GM18951 (cell line): Measurements from ENCODE around the gene APLF.
"Not testable (repeated sequence)": the region's sequence is repeated elsewhere in the genome, so short reads cannot be mapped to it uniquely, and the experiment has no call there.

Experiments used
- POLR2A ChIP-seq: IDR thresholded peaks from 4 replicates; pipeline ENCODE4 v1.6.1; 2011; ENCODE audit warnings: mild to moderate bottlenecking; ENCODE audit not compliant: insufficient read length, insufficient read depth; ENCODE audit errors: extremely low read depth
- in situ Hi-C: fragments of 300-500 bp; cut with MboI; formaldehyde crosslinking; loops from one replicate; pipeline ENCODE4 v1.12.0; 2022; ENCODE audit warnings: low sequenced_read_pairs, mixed read lengths, inconsistent platforms; ENCODE audit not compliant: unreplicated experiment

APLF gene

GRCh38 chr2:68569604-68570003 is 102.2 kb downstream of the APLF start:
- no peak for TF ChIP-seq POLR2A
- in situ Hi-C loops, result no loop called here

- in situ Hi-C loops, result not testable (repeated sequence)
Observed at GRCh38 chr2:68570434-68570833, 103.0 kb downstream of the APLF start.

GRCh38 chr2:68574202-68574791 is 106.9 kb downstream of the APLF start:
- in situ Hi-C loops, result no loop called here
- TF ChIP-seq POLR2A, result no peak

- no peak for TF ChIP-seq POLR2A
- in situ Hi-C loops, result no loop called here
Observed at GRCh38 chr2:68577183-68577582, 109.8 kb downstream of the APLF start.

- in situ Hi-C loops, result no loop called here
- TF ChIP-seq POLR2A, result no peak
Observed at GRCh38 chr2:68579689-68580088, 112.3 kb downstream of the APLF start.

- in situ Hi-C loops, result no loop called here
- no peak for TF ChIP-seq POLR2A
Observed at GRCh38 chr2:68588589-68588988, 121.2 kb downstream of the APLF start.

- in situ Hi-C loops, result no loop called here
- no peak for TF ChIP-seq POLR2A
Observed at GRCh38 chr2:68589963-68590362, 122.6 kb downstream of the APLF start.

GRCh38 chr2:68590702-68591101 is 123.3 kb downstream of the APLF start:
- in situ Hi-C loops, result no loop called here
- TF ChIP-seq POLR2A, result no peak

GRCh38 chr2:68591225-68591624 is 123.8 kb downstream of the APLF start:
- in situ Hi-C loops, result no loop called here
- no peak for TF ChIP-seq POLR2A

- no peak for TF ChIP-seq POLR2A
- in situ Hi-C loops, result no loop called here
Observed at GRCh38 chr2:68594041-68594440, 126.7 kb downstream of the APLF start.

- in situ Hi-C loops, result no loop called here
- no peak for TF ChIP-seq POLR2A
Observed at GRCh38 chr2:68594674-68595492, 127.5 kb downstream of the APLF start.

- in situ Hi-C loops, result not testable (repeated sequence)
Observed at GRCh38 chr2:68595493-68595785, 128.1 kb downstream of the APLF start.

- in situ Hi-C loops, result not testable (repeated sequence)
Observed at GRCh38 chr2:68600495-68600894, 133.1 kb downstream of the APLF start.

GRCh38 chr2:68603059-68603458 is 135.7 kb downstream of the APLF start:
- TF ChIP-seq POLR2A, result no peak
- in situ Hi-C loops, result no loop called here

GRCh38 chr2:68604077-68604476 is 136.7 kb downstream of the APLF start:
- in situ Hi-C loops, result no loop called here
- TF ChIP-seq POLR2A, result no peak
